Activated effector memory CD4-positive, alpha-beta T cell treated with Interleukin-2 at 50 U/mL for 16 hours (primary cell): Measurements from ENCODE around the gene SNRPB2.

Source experiments
- DNase-seq: peaks from one replicate; pipeline ENCODE4 v3.0.0-alpha.2; 2020

The SNRPB2 gene

GRCh38 chr20:16729565-16730460 lies at the start of gene SNRPB2:
Gene SNRPB2, plus strand, starts transcription at chr20:16730026. Its CDS starts 1,677 bp downstream, at chr20:16731703.
- DNase-seq, result peak; percentile 87

- DNase-seq, result no peak
Measured at GRCh38 chr20:16684416-16684815, 45.4 kb upstream of the SNRPB2 start.

DNA sequence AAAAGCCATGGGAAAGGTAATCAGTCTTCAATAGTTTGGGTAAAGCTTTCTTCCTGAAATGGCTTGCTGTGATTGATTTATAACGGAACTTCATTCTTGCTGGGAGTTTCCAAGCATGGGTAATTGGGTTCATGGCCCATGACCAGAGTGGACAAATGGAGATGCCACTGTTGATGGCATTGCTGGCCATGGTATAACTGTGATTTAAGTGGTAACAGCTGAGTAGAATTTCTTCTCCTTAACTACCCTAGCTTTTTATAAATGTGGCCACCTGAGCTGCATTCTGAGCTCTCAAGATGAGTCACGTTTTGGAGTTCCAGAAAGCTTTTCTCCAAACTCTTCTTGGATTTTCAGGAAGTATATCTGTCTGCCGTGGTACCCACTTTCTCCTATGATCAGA lies 39.9 kb upstream of the SNRPB2 start:
- DNase-seq, result no peak

DNA sequence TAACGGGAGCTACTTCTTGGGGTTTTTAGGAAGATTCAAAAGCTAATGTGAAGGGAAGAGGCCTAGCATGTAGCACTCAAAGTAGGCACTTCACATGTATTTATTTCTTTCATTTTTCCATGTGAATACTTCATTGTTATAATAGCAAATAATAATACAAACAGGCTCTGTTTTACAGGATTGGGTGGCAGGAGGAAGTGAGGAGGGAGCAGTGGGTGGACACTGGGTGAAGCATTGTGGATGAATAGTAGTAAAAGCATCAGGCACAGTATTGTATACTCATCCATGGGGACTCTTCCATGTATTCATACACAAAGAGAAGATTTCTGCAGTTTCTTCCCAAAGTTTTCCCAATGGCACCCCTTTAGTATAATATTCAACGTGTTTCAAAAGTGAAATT lies 38.4 kb upstream of the SNRPB2 start:
- no peak for DNase-seq

DNA sequence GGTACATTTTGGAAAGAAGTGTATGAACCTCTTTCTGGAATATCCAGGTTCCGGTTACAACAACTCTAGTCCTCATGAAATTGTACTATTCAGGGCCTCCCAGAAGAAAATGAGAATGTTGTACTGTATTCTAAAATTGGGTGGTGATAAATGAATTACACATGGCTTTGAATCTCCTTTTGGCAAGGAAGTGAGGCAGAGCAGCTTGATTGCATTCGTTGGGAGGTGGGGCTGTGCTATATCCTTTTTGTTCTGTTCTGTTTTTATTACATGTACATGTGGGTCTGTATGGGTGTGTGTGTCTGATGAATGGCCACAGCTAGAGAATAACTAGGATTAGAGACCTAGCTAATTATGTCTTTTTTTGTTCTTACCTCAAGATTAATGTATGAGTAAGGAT lies 37.8 kb upstream of the SNRPB2 start:
- no peak for DNase-seq

GRCh38 chr20:16692442-16692841 lies 37.4 kb upstream of the SNRPB2 start:
- DNase-seq, result no peak

GRCh38 chr20:16693278-16693677 lies 36.5 kb upstream of the SNRPB2 start:
- DNase-seq, result no peak

- DNase-seq, result no peak
Measured at GRCh38 chr20:16694161-16694560, 35.7 kb upstream of the SNRPB2 start.

DNA sequence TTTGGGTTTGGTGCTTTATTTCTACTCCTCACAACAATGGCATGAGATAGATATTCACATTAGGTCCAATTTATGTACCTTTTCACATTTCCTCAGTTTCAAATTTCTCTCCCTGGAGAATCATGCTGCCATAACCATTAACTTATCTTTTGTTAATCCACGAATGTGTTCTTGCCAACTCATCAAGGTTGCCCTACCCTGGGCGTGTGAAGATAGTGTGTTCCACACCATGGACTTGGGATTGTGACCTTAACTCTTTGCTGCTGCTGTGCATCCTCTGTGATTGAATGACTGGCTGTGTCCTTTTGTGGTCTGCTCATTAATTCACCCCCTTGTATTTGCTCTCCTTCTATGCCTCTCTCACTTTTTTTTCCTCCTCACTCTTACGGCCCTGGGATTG lies 34.2 kb upstream of the SNRPB2 start:
- DNase-seq, result no peak

DNA sequence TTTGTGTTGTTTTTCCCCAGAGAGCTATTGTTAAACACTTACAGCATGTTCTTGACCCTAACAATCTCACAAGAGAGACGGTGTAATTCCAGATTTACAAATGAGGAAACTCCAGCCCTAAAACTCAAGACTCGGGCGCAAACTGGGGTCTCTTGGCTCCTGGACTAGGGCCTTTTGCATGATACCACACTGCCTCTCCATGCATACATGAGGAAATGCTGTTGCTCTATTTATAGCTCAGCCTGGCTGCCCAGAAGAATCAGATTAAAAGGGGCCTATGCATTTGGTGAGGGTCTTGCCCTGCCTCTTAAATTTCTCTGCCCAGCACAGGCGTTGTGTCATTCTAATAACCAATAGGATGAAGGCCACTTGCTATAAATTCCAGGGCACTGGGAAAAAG lies 30.5 kb upstream of the SNRPB2 start:
- DNase-seq, result no peak

GRCh38 chr20:16701296-16701695 lies 28.5 kb upstream of the SNRPB2 start:
- DNase-seq, result no peak

DNA sequence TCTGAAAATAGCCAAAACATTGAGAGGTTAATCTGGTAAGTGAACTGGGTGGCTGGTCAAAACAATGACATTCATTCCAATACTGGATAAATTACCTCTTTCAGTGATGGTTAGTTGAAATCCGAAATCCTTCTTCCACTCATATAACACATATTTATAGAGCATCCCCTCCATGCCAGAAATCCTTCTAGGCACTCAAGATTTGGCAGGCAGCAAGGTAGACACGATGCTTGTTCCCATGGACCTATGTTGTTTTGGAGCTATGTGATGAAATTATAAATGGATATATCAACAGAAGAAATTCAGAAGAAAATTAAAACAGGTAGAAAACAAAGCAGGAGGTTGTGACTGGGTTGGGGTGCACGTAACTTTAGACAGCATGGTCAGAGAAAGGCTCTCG lies 26.3 kb upstream of the SNRPB2 start:
- no peak for DNase-seq

DNA sequence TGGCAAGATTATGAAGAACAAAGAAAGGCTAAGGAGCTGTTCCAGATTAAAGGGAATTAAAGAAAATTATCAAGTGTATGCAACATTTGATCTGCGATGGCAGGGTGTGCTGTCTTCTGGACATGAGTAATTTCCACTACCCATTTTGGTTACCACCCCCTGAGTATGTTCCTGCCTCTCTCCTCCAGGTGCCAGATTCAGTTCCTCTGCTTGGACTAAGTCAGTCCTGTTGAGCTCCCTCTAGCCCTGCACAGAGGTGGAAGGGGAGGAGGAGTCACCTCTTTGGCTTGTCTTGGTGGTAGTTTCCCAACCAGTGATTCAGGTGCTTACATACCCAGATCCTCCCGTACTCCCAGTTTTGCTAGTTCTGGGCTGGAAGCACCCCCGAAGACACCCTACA lies 22.2 kb upstream of the SNRPB2 start:
- DNase-seq, result no peak

- DNase-seq, result no peak
Measured at GRCh38 chr20:16708602-16709001, 21.2 kb upstream of the SNRPB2 start.

DNA sequence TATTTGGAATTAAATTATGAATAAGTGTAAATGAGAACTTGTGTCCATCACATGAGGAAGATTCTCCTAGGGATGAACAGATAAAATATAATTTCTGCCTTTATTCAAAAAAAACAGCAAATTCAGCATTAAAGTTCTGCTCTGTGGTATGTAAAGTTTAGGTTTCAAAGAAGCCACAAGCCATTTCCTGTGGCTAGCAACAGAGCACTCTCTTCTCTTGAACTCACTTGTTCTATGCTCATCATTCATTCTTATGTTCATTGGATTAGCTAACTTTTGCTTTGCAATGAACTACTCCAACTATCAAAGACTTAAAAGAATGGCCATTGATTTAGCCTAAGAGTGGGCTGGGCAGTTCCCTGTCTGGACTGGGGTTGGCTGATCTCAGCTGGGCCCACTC lies 20.8 kb upstream of the SNRPB2 start:
- DNase-seq, result no peak

- DNase-seq, result no peak
Measured at GRCh38 chr20:16710781-16711180, 19.0 kb upstream of the SNRPB2 start.

- no peak for DNase-seq
Measured at GRCh38 chr20:16711661-16712258, 18.1 kb upstream of the SNRPB2 start.

GRCh38 chr20:16712511-16712947 lies 17.3 kb upstream of the SNRPB2 start:
- DNase-seq, result no peak

- DNase-seq, result no peak
Measured at GRCh38 chr20:16713066-16713465, 16.8 kb upstream of the SNRPB2 start.

DNA sequence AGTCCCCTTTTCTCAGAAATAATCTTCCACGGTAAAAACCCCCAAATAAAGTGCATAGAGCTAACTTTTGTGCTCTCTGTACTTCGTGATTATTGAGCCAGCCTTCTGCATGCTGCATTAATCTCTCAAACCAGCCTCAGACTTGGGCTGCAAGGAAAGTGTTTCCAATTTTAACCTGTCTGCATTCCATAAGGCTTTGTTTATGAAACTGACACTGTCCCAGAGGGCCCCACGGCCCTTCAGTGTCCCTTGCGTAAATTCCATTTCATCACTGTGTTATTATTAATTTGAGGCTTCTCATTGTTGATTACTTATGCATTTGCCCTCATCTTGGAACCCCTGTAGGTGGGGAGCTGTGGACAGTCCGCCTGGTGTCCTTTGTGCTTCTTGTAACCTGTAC lies 15.6 kb upstream of the SNRPB2 start:
- no peak for DNase-seq

- DNase-seq, result no peak
Measured at GRCh38 chr20:16714751-16715150, 15.1 kb upstream of the SNRPB2 start.

DNA sequence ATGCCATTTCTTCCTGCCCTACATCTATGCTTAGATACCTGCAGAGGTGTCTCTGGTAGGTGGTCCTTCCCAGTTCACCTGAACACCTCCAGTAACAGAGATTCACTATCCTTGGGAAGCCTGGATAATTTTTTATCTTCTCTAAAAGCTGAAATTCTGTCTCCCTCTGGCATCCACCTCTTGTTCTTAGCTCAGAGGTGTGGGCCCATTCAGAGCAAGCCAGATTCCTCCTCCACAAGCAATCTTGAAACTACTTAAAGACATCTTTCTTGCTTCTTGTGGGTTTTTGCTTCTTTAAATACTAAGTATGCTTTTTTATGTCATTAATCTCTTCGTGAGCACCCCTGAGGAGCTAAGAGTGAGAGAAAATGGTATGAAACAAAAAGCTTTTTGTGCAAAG lies 10.4 kb upstream of the SNRPB2 start:
- no peak for DNase-seq

DNA sequence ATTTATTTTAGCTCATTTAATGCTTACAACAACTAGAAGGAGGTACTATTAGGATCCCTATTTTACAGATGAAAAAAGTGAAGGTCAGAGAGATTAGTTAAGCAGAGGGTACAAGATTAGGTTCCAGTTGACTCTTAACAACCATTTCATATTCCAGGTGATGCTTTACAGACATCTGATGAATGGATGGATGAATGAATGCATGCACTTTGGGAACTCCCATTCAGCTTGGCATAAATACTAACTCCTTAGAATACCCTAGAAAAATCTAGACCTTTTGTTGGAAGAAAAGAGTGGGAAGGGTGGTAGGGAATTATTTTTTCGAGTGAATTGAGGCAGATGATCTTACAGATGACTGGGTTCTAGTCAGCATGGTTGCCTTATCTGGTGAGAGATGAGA lies 746 bp upstream of the SNRPB2 start:
- no peak for DNase-seq

- DNase-seq, result no peak
Measured at GRCh38 chr20:16732506-16733152, 2.8 kb downstream of the SNRPB2 start.
